Type B pancreatic cell (in vitro differentiated cells): ENCODE results near the gene NTRK3. TPM values are rescaled to one million over a fixed set of nuclear protein-coding genes. Genes with fewer than 3 reads are reported as not detected.

Source experiments
- DNase-seq: peaks from one replicate; pipeline ENCODE4 v3.0.0; 2021; ENCODE audit warnings: mixed read lengths; ENCODE audit not compliant: unreplicated experiment; ENCODE audit errors: extremely low spot score
- H3K27ac Mint-ChIP-seq: 2 replicates; pipeline ENCODE4 v1.8.0; 2021; ENCODE audit warnings: mild to moderate bottlenecking, mixed read lengths
- H3K27me3 Mint-ChIP-seq: 2 replicates; pipeline ENCODE4 v1.8.0; 2021; ENCODE audit warnings: mixed read lengths
- H3K36me3 Mint-ChIP-seq: 2 replicates; pipeline ENCODE4 v1.8.0; 2021; ENCODE audit warnings: mixed read lengths
- H3K4me1 Mint-ChIP-seq: one replicate; pipeline ENCODE4 v1.8.0; 2021; ENCODE audit warnings: mixed read lengths; ENCODE audit not compliant: unreplicated experiment
- H3K4me3 Mint-ChIP-seq: 2 replicates; pipeline ENCODE4 v1.8.0; 2021; ENCODE audit warnings: mild to moderate bottlenecking, mixed read lengths
- H3K9me3 Mint-ChIP-seq: 2 replicates; pipeline ENCODE4 v1.8.0; 2021; ENCODE audit warnings: mixed read lengths
- CTCF ChIP-seq: fragments of 200-600 bp; sonication (generic); conservative IDR thresholded peaks from 2 replicates; pipeline ENCODE4 v1.5.0; 2021; ENCODE audit warnings: antibody characterized with exemption, mild to moderate bottlenecking
- total RNA-seq: library from RNA; stranded (reverse); gene quantifications from 2 replicates; pipeline ENCODE4 v1.2.1, GENCODE V29; 2021; ENCODE audit warnings: low replicate concordance

Gene NTRK3
- total RNA-seq, 1 donor from 2014 or later, result 16.9 TPM

- H3K27ac Mint-ChIP-seq, result no peak overlapping the region
- DNase-seq, result no peak
- no peaks in the 10 kb centered on the region for H3K9me3 Mint-ChIP-seq
- no peak for TF ChIP-seq CTCF
- no peak overlapping the region for H3K4me3 Mint-ChIP-seq
- no peaks in the 10 kb centered on the region for H3K36me3 Mint-ChIP-seq
- peaks cover 28% of the 10 kb centered on the region for H3K27me3 Mint-ChIP-seq
- H3K4me1 Mint-ChIP-seq, result peaks cover 7% of the 10 kb centered on the region
These were observed 21.8 kb downstream of the NTRK3 start for GRCh38 chr15:88234711-88235110.

GRCh38 chr15:88233921-88234320 is 22.6 kb downstream of the NTRK3 start:
- no peaks in the 10 kb centered on the region for H3K36me3 Mint-ChIP-seq
- TF ChIP-seq CTCF, result no peak
- DNase-seq, result no peak
- H3K27me3 Mint-ChIP-seq, result peaks cover 30% of the 10 kb centered on the region
- peaks cover 5% of the 10 kb centered on the region for H3K9me3 Mint-ChIP-seq
- no peak overlapping the region for H3K4me3 Mint-ChIP-seq
- no peak overlapping the region for H3K27ac Mint-ChIP-seq
- peaks cover 1% of the 10 kb centered on the region for H3K4me1 Mint-ChIP-seq

GRCh38 chr15:88232771-88233201 is 23.8 kb downstream of the NTRK3 start:
- Mint-ChIP-seq H3K4me1 (no peaks in the 10 kb centered on the region), H3K9me3 (peaks cover 5% of the 10 kb centered on the region), H3K4me3 (no peak overlapping the region), H3K36me3 (no peaks in the 10 kb centered on the region), H3K27ac (no peak overlapping the region), H3K27me3 (peaks cover 38% of the 10 kb centered on the region)
- no peak for TF ChIP-seq CTCF
- DNase-seq, result no peak

GRCh38 chr15:88231909-88232644 is 24.5 kb downstream of the NTRK3 start:
- no peak for DNase-seq
- H3K27ac Mint-ChIP-seq, result no peak overlapping the region
- no peak for TF ChIP-seq CTCF
- H3K4me3 Mint-ChIP-seq, result no peak overlapping the region
- no peaks in the 10 kb centered on the region for H3K4me1 Mint-ChIP-seq
- H3K36me3 Mint-ChIP-seq, result no peaks in the 10 kb centered on the region
- H3K9me3 Mint-ChIP-seq, result peaks cover 5% of the 10 kb centered on the region
- H3K27me3 Mint-ChIP-seq, result peaks cover 45% of the 10 kb centered on the region

- no peak for DNase-seq
- no peak overlapping the region for H3K27ac Mint-ChIP-seq
- H3K4me3 Mint-ChIP-seq, result no peak overlapping the region
- TF ChIP-seq CTCF, result no peak
- H3K27me3 Mint-ChIP-seq, result peaks cover 48% of the 10 kb centered on the region
- peaks cover 5% of the 10 kb centered on the region for H3K9me3 Mint-ChIP-seq
- no peaks in the 10 kb centered on the region for H3K36me3 Mint-ChIP-seq
- H3K4me1 Mint-ChIP-seq, result no peaks in the 10 kb centered on the region
These were observed 25.7 kb downstream of the NTRK3 start for GRCh38 chr15:88230823-88231222.
